ENCODE results near the gene FBXO34.

The FBXO34 gene

DNA sequence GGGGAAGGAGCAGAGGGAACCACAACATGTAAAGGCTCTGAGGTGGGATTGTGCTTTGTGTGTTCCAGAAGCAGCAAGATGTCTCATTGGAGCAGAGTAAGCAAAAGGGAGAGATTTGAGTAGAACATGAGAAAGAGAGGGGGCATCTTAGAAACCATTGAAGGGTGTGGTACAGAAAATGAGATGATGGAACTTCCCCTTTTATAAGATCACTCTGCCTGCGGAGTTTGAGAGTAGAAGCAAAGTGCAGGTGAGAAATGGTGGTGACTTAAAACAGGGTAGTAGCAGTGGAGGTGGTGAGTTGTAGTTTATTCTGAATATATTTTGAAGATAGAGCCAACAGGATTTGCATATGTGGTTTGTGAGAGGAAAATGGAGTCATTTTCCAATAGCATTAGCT lies 56.0 kb downstream of the FBXO34 start (continued):
- TF ChIP-seq, protein P1, sequence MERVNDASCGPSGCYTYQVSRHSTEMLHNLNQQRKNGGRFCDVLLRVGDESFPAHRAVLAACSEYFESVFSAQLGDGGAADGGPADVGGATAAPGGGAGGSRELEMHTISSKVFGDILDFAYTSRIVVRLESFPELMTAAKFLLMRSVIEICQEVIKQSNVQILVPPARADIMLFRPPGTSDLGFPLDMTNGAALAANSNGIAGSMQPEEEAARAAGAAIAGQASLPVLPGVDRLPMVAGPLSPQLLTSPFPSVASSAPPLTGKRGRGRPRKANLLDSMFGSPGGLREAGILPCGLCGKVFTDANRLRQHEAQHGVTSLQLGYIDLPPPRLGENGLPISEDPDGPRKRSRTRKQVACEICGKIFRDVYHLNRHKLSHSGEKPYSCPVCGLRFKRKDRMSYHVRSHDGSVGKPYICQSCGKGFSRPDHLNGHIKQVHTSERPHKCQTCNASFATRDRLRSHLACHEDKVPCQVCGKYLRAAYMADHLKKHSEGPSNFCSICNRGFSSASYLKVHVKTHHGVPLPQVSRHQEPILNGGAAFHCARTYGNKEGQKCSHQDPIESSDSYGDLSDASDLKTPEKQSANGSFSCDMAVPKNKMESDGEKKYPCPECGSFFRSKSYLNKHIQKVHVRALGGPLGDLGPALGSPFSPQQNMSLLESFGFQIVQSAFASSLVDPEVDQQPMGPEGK (CRISPR knock-in tag; IDR thresholded peaks at IDR 0.05; ENCODE audit: borderline replicate concordance) = no peak
- no peak for TF ChIP-seq ZC3H10 (CRISPR knock-in tag; IDR thresholded peaks at IDR 0.05)
- TF ChIP-seq ZFP30 (CRISPR knock-in tag; IDR thresholded peaks at IDR 0.05) = no peak

DNA sequence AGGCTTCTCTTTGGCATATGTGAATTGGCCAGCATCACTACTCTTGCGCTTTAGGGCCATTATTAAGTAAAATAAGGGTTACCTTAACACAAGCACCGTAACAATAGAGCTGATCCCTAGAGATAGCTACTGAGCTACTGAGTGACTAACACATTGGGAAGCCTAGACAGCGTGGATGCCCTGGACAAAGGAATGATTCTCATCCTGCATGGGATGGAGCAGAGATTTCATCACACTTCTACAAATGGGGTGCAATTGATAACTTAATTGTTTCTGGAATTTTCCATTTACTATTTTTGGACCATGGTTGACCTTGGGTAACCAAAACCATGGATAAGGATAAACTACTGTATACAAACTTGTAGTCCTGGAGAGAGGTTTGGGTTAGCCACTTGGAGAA lies 57.1 kb downstream of the FBXO34 start:
- ATAC-seq = no peak
- TF ChIP-seq, protein P2, sequence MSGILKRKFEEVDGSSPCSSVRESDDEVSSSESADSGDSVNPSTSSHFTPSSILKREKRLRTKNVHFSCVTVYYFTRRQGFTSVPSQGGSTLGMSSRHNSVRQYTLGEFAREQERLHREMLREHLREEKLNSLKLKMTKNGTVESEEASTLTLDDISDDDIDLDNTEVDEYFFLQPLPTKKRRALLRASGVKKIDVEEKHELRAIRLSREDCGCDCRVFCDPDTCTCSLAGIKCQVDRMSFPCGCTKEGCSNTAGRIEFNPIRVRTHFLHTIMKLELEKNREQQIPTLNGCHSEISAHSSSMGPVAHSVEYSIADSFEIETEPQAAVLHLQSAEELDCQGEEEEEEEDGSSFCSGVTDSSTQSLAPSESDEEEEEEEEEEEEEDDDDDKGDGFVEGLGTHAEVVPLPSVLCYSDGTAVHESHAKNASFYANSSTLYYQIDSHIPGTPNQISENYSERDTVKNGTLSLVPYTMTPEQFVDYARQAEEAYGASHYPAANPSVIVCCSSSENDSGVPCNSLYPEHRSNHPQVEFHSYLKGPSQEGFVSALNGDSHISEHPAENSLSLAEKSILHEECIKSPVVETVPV (CRISPR knock-in tag; IDR thresholded peaks at IDR 0.05) = no peak
- TF ChIP-seq BACH2 (CRISPR knock-in tag; IDR thresholded peaks at IDR 0.05; ENCODE audit: borderline replicate concordance) (no peak), ARNTL (CRISPR knock-in tag; IDR thresholded peaks at IDR 0.05; ENCODE audit: borderline replicate concordance, low read depth) (no peak), ZNF8 (CRISPR knock-in tag; IDR thresholded peaks at IDR 0.05) (no peak), ZFP30 (CRISPR knock-in tag; IDR thresholded peaks at IDR 0.05) (no peak), ZC3H10 (CRISPR knock-in tag; IDR thresholded peaks at IDR 0.05) (no peak), RARB (CRISPR knock-in tag; IDR thresholded peaks at IDR 0.05) (no peak), ISL1 (CRISPR knock-in tag; IDR thresholded peaks at IDR 0.05) (no peak), GLIS3 (CRISPR knock-in tag; IDR thresholded peaks at IDR 0.05) (no peak), SNAI2 (CRISPR knock-in tag; IDR thresholded peaks at IDR 0.05) (no peak)

DNA sequence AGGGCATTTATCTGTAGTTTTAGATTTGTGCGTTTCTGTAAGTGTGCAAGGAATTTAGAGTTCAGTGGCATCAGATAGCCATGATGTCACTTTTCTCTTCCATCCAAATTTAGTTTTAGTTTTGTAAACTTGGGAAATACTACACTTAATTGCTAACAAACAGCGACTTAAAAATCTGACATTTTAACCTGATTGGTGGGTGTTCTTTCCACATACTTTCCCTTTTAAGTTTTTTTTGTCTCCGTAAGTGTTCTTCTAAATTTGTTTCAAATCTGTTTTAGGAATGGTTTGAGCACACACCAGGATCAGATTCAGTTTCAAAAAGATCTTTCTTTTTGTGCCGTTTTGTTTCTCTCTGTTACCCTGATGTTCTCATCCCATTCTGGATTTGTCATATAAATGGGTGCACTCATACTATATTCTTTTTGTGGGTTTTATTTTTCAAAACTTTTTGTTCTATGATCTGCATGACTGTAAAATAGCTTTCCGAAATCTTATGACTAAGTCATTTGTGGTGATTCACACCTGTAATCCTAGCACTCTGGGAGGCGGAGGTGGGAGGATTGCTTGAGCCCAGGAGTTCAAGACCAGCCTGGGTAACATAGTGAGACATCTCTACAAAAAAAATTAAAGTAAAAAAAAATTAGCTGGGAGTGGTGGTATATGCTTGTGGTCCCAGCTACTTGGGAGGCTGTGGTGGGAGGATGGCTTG lies 58.9 kb downstream of the FBXO34 start:
- TF ChIP-seq ISL1 (CRISPR knock-in tag; IDR thresholded peaks at IDR 0.05) = no peak
- TF ChIP-seq ESRRG (CRISPR knock-in tag; IDR thresholded peaks at IDR 0.05) = no peak
- TF ChIP-seq, protein P1 (CRISPR knock-in tag; IDR thresholded peaks at IDR 0.05; ENCODE audit: borderline replicate concordance) = no peak
- no peak for TF ChIP-seq TOX (CRISPR knock-in tag; IDR thresholded peaks at IDR 0.05; ENCODE audit: borderline replicate concordance)
- no peak for TF ChIP-seq OSR1 (CRISPR knock-in tag; IDR thresholded peaks at IDR 0.05)
- TF ChIP-seq ZFP30 (CRISPR knock-in tag; IDR thresholded peaks at IDR 0.05) = no peak
- no peak for TF ChIP-seq TCF4 (CRISPR knock-in tag; IDR thresholded peaks at IDR 0.05; ENCODE audit: borderline replicate concordance)
- TF ChIP-seq ZFP3 (CRISPR knock-in tag; IDR thresholded peaks at IDR 0.05) = no peak
- no peak for TF ChIP-seq ZNF565 (CRISPR knock-in tag; conservative IDR thresholded peaks at IDR 0.05; ENCODE audit: low read depth)
- TF ChIP-seq ZNF8 (CRISPR knock-in tag; IDR thresholded peaks at IDR 0.05) = no peak
- TF ChIP-seq, protein P3, sequence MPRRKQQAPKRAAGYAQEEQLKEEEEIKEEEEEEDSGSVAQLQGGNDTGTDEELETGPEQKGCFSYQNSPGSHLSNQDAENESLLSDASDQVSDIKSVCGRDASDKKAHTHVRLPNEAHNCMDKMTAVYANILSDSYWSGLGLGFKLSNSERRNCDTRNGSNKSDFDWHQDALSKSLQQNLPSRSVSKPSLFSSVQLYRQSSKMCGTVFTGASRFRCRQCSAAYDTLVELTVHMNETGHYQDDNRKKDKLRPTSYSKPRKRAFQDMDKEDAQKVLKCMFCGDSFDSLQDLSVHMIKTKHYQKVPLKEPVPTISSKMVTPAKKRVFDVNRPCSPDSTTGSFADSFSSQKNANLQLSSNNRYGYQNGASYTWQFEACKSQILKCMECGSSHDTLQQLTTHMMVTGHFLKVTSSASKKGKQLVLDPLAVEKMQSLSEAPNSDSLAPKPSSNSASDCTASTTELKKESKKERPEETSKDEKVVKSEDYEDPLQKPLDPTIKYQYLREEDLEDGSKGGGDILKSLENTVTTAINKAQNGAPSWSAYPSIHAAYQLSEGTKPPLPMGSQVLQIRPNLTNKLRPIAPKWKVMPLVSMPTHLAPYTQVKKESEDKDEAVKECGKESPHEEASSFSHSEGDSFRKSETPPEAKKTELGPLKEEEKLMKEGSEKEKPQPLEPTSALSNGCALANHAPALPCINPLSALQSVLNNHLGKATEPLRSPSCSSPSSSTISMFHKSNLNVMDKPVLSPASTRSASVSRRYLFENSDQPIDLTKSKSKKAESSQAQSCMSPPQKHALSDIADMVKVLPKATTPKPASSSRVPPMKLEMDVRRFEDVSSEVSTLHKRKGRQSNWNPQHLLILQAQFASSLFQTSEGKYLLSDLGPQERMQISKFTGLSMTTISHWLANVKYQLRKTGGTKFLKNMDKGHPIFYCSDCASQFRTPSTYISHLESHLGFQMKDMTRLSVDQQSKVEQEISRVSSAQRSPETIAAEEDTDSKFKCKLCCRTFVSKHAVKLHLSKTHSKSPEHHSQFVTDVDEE (CRISPR knock-in tag; IDR thresholded peaks at IDR 0.05) = no peak
- TF ChIP-seq CSDC2 (CRISPR knock-in tag; IDR thresholded peaks at IDR 0.05) = no peak
- no peak for TF ChIP-seq PPARA (CRISPR knock-in tag; IDR thresholded peaks at IDR 0.05; ENCODE audit: borderline replicate concordance)
- TF ChIP-seq, protein P2 (CRISPR knock-in tag; IDR thresholded peaks at IDR 0.05) = no peak
- TF ChIP-seq, protein P4, sequence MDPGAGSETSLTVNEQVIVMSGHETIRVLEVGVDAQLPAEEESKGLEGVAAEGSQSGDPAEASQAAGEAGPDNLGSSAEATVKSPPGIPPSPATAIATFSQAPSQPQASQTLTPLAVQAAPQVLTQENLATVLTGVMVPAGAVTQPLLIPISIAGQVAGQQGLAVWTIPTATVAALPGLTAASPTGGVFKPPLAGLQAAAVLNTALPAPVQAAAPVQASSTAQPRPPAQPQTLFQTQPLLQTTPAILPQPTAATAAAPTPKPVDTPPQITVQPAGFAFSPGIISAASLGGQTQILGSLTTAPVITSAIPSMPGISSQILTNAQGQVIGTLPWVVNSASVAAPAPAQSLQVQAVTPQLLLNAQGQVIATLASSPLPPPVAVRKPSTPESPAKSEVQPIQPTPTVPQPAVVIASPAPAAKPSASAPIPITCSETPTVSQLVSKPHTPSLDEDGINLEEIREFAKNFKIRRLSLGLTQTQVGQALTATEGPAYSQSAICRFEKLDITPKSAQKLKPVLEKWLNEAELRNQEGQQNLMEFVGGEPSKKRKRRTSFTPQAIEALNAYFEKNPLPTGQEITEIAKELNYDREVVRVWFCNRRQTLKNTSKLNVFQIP (CRISPR knock-in tag; IDR thresholded peaks at IDR 0.05; ENCODE audit: borderline replicate concordance, low read depth) = no peak
- TF ChIP-seq, protein P5, sequence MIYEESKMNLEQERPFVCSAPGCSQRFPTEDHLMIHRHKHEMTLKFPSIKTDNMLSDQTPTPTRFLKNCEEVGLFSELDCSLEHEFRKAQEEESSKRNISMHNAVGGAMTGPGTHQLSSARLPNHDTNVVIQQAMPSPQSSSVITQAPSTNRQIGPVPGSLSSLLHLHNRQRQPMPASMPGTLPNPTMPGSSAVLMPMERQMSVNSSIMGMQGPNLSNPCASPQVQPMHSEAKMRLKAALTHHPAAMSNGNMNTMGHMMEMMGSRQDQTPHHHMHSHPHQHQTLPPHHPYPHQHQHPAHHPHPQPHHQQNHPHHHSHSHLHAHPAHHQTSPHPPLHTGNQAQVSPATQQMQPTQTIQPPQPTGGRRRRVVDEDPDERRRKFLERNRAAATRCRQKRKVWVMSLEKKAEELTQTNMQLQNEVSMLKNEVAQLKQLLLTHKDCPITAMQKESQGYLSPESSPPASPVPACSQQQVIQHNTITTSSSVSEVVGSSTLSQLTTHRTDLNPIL (CRISPR knock-in tag; IDR thresholded peaks at IDR 0.05; ENCODE audit: low read depth) = no peak
- no peak for TF ChIP-seq BACH2 (CRISPR knock-in tag; IDR thresholded peaks at IDR 0.05; ENCODE audit: borderline replicate concordance)
- ATAC-seq = no peak; the same call in 2 of the 3 replicates
